ENCODE measurements around the gene PEPD.

DNA sequence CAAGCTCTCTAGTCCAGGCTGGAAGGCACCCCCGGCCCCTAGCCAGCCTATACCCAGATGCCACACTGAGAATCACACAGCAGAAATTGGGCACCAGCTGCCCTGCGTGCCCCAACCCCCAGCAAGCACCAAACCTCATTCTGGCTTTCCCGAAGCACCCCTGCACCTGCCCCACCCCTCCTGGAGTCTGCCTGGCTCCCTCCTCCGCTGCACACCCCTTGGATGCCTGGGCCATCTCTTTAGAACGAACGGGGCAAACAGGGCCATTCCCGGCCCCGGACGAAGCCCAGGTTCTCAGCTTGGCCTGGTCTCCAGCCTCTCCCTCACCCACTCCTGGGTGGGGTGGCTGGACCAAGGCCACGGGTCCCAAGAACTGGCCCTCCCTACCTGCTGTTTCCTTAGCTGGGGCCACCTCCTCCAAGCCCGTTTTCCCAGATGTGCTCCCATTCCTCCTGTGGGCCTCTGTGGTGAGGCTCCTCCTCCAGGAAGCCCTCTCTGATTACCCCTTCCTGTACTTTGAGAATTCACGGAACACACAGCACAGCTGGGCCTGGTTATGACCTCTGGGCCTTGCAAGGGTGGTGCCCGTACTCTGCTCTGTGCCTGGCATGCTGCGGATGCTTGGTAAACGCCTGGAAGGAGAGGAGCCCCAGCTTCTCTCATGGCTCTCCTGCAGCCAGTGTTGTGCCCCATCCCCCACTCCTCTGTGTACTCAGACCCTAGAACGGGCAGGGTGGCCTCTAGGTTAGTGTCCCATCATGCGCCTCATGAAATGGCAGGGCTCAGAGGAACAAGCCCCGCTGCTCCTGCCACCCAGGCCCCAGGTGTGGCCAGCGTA lies 126.6 kb downstream of the PEPD start:
- TF ChIP-seq, protein P1, sequence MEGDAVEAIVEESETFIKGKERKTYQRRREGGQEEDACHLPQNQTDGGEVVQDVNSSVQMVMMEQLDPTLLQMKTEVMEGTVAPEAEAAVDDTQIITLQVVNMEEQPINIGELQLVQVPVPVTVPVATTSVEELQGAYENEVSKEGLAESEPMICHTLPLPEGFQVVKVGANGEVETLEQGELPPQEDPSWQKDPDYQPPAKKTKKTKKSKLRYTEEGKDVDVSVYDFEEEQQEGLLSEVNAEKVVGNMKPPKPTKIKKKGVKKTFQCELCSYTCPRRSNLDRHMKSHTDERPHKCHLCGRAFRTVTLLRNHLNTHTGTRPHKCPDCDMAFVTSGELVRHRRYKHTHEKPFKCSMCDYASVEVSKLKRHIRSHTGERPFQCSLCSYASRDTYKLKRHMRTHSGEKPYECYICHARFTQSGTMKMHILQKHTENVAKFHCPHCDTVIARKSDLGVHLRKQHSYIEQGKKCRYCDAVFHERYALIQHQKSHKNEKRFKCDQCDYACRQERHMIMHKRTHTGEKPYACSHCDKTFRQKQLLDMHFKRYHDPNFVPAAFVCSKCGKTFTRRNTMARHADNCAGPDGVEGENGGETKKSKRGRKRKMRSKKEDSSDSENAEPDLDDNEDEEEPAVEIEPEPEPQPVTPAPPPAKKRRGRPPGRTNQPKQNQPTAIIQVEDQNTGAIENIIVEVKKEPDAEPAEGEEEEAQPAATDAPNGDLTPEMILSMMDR (IDR thresholded peaks at IDR 0.05) = no peak
- TF ChIP-seq POLR2A (IDR thresholded peaks at IDR 0.05) = no peak
